Naive thymus-derived CD4-positive, alpha-beta T cell (primary cell): ENCODE measurements around the gene GPR75. TPM values are rescaled to one million over a fixed set of nuclear protein-coding genes. Genes with fewer than 3 reads are reported as not detected.
"Not testable (repeated sequence)": the region's sequence is repeated elsewhere in the genome, so short reads cannot be mapped to it uniquely, and the experiment has no call there.

ENCODE experiments used
- ATAC-seq: fragments of 150-1000 bp; cut with Tn5 transposase; 2 replicates; pipeline ENCODE4 v1.10.0; 2021; ENCODE audit warnings: mild to moderate bottlenecking, moderate library complexity
- CTCF ChIA-PET: fragments of 350-600 bp; sonication (Branson Sonifier 250); formaldehyde crosslinking; loops from one replicate; lab custom pipeline; 2021; ENCODE audit warnings: antibody characterized with exemption; lab: Charles Lee
- POLR2A ChIA-PET: fragments of 350-600 bp; sonication (Branson Sonifier 250); formaldehyde crosslinking; loops from one replicate; lab custom pipeline; 2021; ENCODE audit warnings: antibody characterized with exemption, inconsistent platforms; lab: Charles Lee
- DNase-seq, 9 donors: peaks; one replicate each; pipeline versions ENCODE4 v3.0.0 to v3.0.0-alpha.2; 2020 to 2022; ENCODE audit warnings: mixed read lengths in 1 of 9
- H3K27ac ChIP-seq: one replicate; pipeline ENCODE4 v1.7.0; 2013; ENCODE audit warnings: mild to moderate bottlenecking, low read depth, low read length, moderate library complexity
- H3K27me3 ChIP-seq, 2 donors: one replicate each; pipeline ENCODE4 v1.7.0; 2013; ENCODE audit warnings: low read length in 2 of 2, mild to moderate bottlenecking in 2 of 2, moderate library complexity in 2 of 2; ENCODE audit not compliant: control insufficient read depth in 2 of 2, insufficient read depth in 2 of 2
- H3K36me3 ChIP-seq, 3 experiments: 1 replicate in 2 of 3; 2 replicates in 1 of 3; pipeline ENCODE4 v1.7.0; 2013; ENCODE audit warnings: low read length in 3 of 3, mild to moderate bottlenecking in 3 of 3, moderate library complexity in 1 of 3; ENCODE audit not compliant: insufficient read depth in 3 of 3, control insufficient read depth in 2 of 3
- H3K4me1 ChIP-seq, 2 donors: one replicate each; pipeline ENCODE4 v1.7.0; 2013; ENCODE audit warnings: low read length in 2 of 2, mild to moderate bottlenecking in 2 of 2, moderate library complexity in 1 of 2; ENCODE audit not compliant: control insufficient read depth in 2 of 2, insufficient read depth in 2 of 2
- H3K4me3 ChIP-seq: 2 replicates; pipeline ENCODE4 v1.7.0; 2013; ENCODE audit warnings: mild to moderate bottlenecking, low read length
- H3K9me3 ChIP-seq, 3 experiments: 1 replicate in 2 of 3; 2 replicates in 1 of 3; pipeline ENCODE4 v1.7.0; 2013; ENCODE audit warnings: low read length in 3 of 3; ENCODE audit not compliant: control insufficient read depth in 2 of 3
- H3K27ac Mint-ChIP-seq, 9 donors: one replicate each; pipeline ENCODE4 v1.8.0; 2020 to 2022; ENCODE audit warnings: mixed read lengths in 9 of 9, mild to moderate bottlenecking in 8 of 9, moderate library complexity in 5 of 9, inconsistent platforms in 2 of 9
- H3K27me3 Mint-ChIP-seq, 5 donors: one replicate each; pipeline ENCODE4 v1.8.0; 2021 to 2022; ENCODE audit warnings: mixed read lengths in 5 of 5, mild to moderate bottlenecking in 1 of 5
- H3K36me3 Mint-ChIP-seq, 5 donors: one replicate each; pipeline ENCODE4 v1.8.0; 2020 to 2022; ENCODE audit warnings: mixed read lengths in 5 of 5, mild to moderate bottlenecking in 3 of 5, inconsistent platforms in 1 of 5
- H3K4me1 Mint-ChIP-seq, 7 donors: one replicate each; pipeline ENCODE4 v1.8.0; 2020 to 2022; ENCODE audit warnings: mixed read lengths in 7 of 7, mild to moderate bottlenecking in 3 of 7, inconsistent platforms in 1 of 7
- H3K4me3 Mint-ChIP-seq, 10 donors: one replicate each; pipeline ENCODE4 v1.8.0; 2020 to 2022; ENCODE audit warnings: mild to moderate bottlenecking in 10 of 10, mixed read lengths in 10 of 10, moderate library complexity in 6 of 10, inconsistent platforms in 2 of 10
- H3K9me3 Mint-ChIP-seq, 11 donors: one replicate each; pipeline ENCODE4 v1.8.0; 2020 to 2022; ENCODE audit warnings: mixed read lengths in 11 of 11, mild to moderate bottlenecking in 4 of 11, inconsistent platforms in 1 of 11, moderate library complexity in 1 of 11
- intact Hi-C, 2 donors: fragments of 100-400 bp; cut with micrococcal nuclease; formaldehyde crosslinking; loops; one replicate each; pipeline ENCODE4 v1.15.1; 2023
- polyA plus RNA-seq, 2 donors: library from polyadenylated mRNA; unstranded; fragments of 300-500 nt; fragmentation: Illumina TruSeq; gene quantifications; one replicate each; pipeline ENCODE4 v1.2.3, GENCODE V29; 2021
- total RNA-seq, 6 experiments: library from RNA in 5 of 6; stranded (reverse) in 5 of 6; gene quantifications; 1 replicate in 5 of 6; 2 replicates in 1 of 6; pipeline ENCODE4 v1.2.3 and lab custom pipeline; 2021 to 2026

Gene GPR75
- total and polyA plus RNA-seq, 7 experiments from 2014 or later, result 0.12 to 5.0 (median 3.1) TPM; not detected in 1

- Mint-ChIP-seq H3K4me3 (no peak overlapping the region), H3K27me3 (no peaks in the 10 kb centered on the region), H3K27ac (peak overlapping the region in 1 of 9 donors; percentile 10), H3K36me3 (peaks cover 0 to 16% (median 2%) of the 10 kb centered on the region in 5 donors), H3K4me1 (peaks cover 2 to 11% (median 8%) of the 10 kb centered on the region in 7 donors), H3K9me3 (peaks cover 0 to 3% (median 0%) of the 10 kb centered on the region in 11 donors)
- Histone ChIP-seq H3K4me1 (no peaks in the 10 kb centered on the region), H3K36me3 (peaks cover 0 to 3% (median 0%) of the 10 kb centered on the region in 3 experiments), H3K4me3 (no peak overlapping the region), H3K27me3 (no peaks in the 10 kb centered on the region), H3K27ac (no peak overlapping the region), H3K9me3 (no peaks in the 10 kb centered on the region)
- ChIA-PET CTCF (no interaction called here), POLR2A (no interaction called here)
- DNase-seq (no peak), ATAC-seq (no peak)
- intact Hi-C loops, result no loop called here
Observed at GRCh38 chr2:53848062-53848461, 11.7 kb downstream of the GPR75 start.

GRCh38 chr2:53843595-53843994, 16.2 kb downstream of the GPR75 start:
- ATAC-seq (no peak), DNase-seq (no peak)
- intact Hi-C loops, result no loop called here
- Mint-ChIP-seq H3K27ac (peak overlapping the region in 2 of 9 donors; percentile 41 to 53), H3K9me3 (peaks cover 0 to 6% (median 0%) of the 10 kb centered on the region in 11 donors), H3K27me3 (peaks cover 0 to 6% (median 0%) of the 10 kb centered on the region in 5 donors), H3K4me1 (peaks cover 0 to 16% (median 9%) of the 10 kb centered on the region in 7 donors), H3K4me3 (peak overlapping the region in 1 of 10 donors; percentile 44), H3K36me3 (peaks cover 0 to 14% (median 0%) of the 10 kb centered on the region in 5 donors)
- Histone ChIP-seq H3K9me3 (no peaks in the 10 kb centered on the region), H3K4me1 (no peaks in the 10 kb centered on the region), H3K27ac (no peak overlapping the region), H3K4me3 (no peak overlapping the region), H3K36me3 (no peaks in the 10 kb centered on the region), H3K27me3 (no peaks in the 10 kb centered on the region)
- ChIA-PET POLR2A (no interaction called here), CTCF (no interaction called here)

DNA sequence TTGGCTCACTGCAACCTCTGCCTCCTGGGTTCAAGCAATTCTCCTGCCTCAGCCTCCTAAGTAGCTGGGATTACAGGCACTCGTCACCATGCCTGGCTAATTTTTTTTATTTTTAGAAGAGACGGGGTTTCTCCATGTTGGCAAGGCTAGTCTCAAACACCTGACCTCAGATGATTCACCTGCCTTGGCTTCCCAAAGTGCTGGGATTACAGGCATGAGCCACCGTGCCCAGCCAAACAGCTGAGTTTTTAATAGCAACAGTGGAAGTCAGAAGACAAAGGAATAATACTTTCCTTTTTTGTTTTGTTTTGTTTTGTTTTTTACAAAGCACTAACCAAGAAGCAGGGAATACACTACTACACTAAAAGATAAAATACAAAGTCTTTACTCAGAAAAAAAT, 16.9 kb downstream of the GPR75 start:
- Histone ChIP-seq H3K9me3 (no peaks in the 10 kb centered on the region), H3K36me3 (no peaks in the 10 kb centered on the region), H3K4me1 (no peaks in the 10 kb centered on the region), H3K27ac (no peak overlapping the region), H3K27me3 (no peaks in the 10 kb centered on the region), H3K4me3 (no peak overlapping the region)
- Mint-ChIP-seq H3K4me3 (no peak overlapping the region), H3K27me3 (peaks cover 0 to 6% (median 0%) of the 10 kb centered on the region in 5 donors), H3K27ac (peak overlapping the region in 1 of 9 donors; percentile 41), H3K9me3 (peaks cover 0 to 6% (median 0%) of the 10 kb centered on the region in 11 donors), H3K4me1 (peaks cover 0 to 16% (median 9%) of the 10 kb centered on the region in 7 donors), H3K36me3 (peaks cover 0 to 9% (median 0%) of the 10 kb centered on the region in 5 donors)
- no peak for ATAC-seq
- ChIA-PET POLR2A (no interaction called here), CTCF (interaction anchor here (0.7 kb wide), 1 partner anchor 43 kb away, joined by 3 read pairs; no protein-coding TSS in a partner anchor)
- no peak for DNase-seq
- intact Hi-C loops, result no loop called here

DNA sequence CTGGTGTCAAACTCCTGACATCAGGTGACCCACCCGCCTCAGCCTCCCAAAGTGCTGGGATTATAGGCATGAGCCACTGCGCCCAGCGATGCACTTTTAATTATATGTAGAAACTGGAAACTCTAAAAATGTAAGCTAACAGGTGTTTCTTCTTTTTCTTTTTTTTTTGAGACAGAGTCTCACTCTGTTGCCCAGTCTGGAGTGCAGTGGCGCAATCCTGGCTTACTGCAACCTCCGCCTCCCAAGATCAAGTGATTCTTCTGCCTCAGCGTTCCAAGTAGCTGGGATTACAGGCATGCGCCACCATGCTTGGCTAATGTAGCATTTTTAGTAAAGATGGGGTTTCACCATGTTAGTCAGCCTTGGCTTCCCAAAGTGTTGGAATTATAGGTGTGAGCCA, 18.1 kb downstream of the GPR75 start:
- POLR2A ChIA-PET, result interaction anchor here (0.7 kb wide), 1 partner anchor 78 kb away, joined by 3 read pairs; no protein-coding TSS in a partner anchor
- H3K4me3 Mint-ChIP-seq, H3K4me1 ChIP-seq, intact Hi-C loops, H3K27ac Mint-ChIP-seq, H3K27me3 ChIP-seq, DNase-seq, H3K4me3 ChIP-seq, H3K9me3 ChIP-seq, H3K27me3 Mint-ChIP-seq, H3K9me3 Mint-ChIP-seq, H3K27ac ChIP-seq, H3K36me3 ChIP-seq, ATAC-seq, CTCF ChIA-PET: not testable (repeated sequence)
- H3K4me1 Mint-ChIP-seq, result peaks cover 0 to 16% (median 9%) of the 10 kb centered on the region in 7 donors
- peaks cover 0 to 11% (median 3%) of the 10 kb centered on the region in 5 donors for H3K36me3 Mint-ChIP-seq

DNA sequence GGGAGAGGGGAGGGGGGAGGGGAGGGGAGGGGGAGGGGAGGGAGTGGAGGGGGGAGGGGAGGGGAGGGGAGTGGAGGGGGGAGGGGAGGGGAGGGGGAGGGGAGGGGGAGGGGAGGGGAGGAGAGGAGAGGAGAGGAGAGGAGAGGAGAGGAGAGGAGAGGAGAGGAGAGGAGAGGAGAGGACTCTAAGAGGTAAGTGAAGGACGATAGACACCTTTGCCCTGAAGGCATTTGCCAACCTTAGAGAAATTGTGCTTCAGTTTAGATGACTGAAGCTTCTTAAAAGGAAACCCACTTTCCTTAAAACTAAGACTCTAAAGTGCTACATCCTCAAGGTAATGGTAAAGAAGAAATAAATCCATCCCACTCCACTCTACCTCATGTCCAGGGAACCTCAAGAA, 19.2 kb downstream of the GPR75 start:
- no peak overlapping the region for H3K4me3 ChIP-seq
- Mint-ChIP-seq H3K4me3 (no peak overlapping the region), H3K9me3 (peaks cover 0 to 6% (median 0%) of the 10 kb centered on the region in 11 donors), H3K27me3 (peaks cover 0 to 6% (median 0%) of the 10 kb centered on the region in 5 donors), H3K4me1 (peaks cover 0 to 16% (median 9%) of the 10 kb centered on the region in 7 donors), H3K27ac (no peak overlapping the region), H3K36me3 (peaks cover 0 to 17% (median 7%) of the 10 kb centered on the region in 5 donors)
- intact Hi-C loops, result no loop called here
- H3K27me3 ChIP-seq, result no peaks in the 10 kb centered on the region
- DNase-seq (no peak), ATAC-seq (no peak)
- no peaks in the 10 kb centered on the region for H3K9me3 ChIP-seq
- H3K27ac ChIP-seq, result no peak overlapping the region
- POLR2A ChIA-PET, result no interaction called here
- CTCF ChIA-PET, result no interaction called here
- no peaks in the 10 kb centered on the region for H3K36me3 ChIP-seq
- H3K4me1 ChIP-seq, result no peaks in the 10 kb centered on the region

GRCh38 chr2:53829980-53830290, 29.8 kb downstream of the GPR75 start:
- H3K4me3 ChIP-seq, H3K27me3 Mint-ChIP-seq, H3K9me3 ChIP-seq, H3K4me3 Mint-ChIP-seq, H3K27me3 ChIP-seq, H3K4me1 Mint-ChIP-seq, H3K9me3 Mint-ChIP-seq, H3K27ac Mint-ChIP-seq, H3K4me1 ChIP-seq, H3K36me3 ChIP-seq, DNase-seq, intact Hi-C loops, POLR2A ChIA-PET, H3K27ac ChIP-seq, ATAC-seq, CTCF ChIA-PET: not testable (repeated sequence)
- peaks cover 1 to 50% (median 37%) of the 10 kb centered on the region in 5 donors for H3K36me3 Mint-ChIP-seq

DNA sequence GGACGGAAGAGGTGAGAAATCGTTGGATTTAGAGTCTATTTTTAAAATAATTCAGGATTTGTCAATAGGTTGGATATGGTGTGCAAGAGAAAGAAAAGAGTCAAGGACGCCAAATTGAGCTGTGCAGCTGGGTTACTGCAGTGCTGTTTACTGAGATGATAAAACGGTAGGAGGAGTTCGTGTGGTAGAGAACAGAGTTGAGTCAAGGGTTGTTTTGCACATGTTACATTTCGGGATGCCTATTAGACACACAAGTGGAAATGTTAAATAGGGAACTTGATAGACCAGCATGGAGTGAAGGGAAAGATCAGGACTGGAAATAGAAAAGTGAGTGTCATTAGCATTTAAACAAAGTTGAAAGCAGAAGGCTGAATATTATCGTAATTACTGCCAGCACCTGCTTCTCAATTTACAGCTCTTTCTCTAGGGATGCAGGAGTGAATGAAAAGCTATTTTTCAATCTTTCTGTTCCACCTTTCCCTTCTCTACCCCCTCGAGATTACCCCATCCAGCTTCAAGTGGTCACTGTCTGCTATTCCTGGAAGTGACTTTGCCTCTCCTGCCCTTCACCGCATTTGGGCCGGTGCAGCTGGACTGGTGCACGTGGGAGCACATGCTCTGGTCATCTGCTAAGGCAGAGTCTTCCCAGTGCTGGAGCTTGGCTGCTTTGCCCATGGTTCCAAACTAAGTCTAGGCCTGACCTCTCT, 30.3 kb downstream of the GPR75 start:
- DNase-seq (no peak), ATAC-seq (no peak)
- intact Hi-C loops, result no loop called here
- Mint-ChIP-seq H3K27ac (no peak overlapping the region), H3K36me3 (peaks cover 0 to 46% (median 34%) of the 10 kb centered on the region in 5 donors), H3K9me3 (peaks cover 0 to 8% (median 2%) of the 10 kb centered on the region in 11 donors), H3K4me1 (peaks cover 0 to 2% (median 0%) of the 10 kb centered on the region in 7 donors), H3K27me3 (no peaks in the 10 kb centered on the region), H3K4me3 (no peak overlapping the region)
- H3K4me3 ChIP-seq, result no peak overlapping the region
- ChIA-PET CTCF (no interaction called here), POLR2A (no interaction called here)
- no peaks in the 10 kb centered on the region for H3K4me1 ChIP-seq
- H3K27ac ChIP-seq, result no peak overlapping the region
- H3K9me3 ChIP-seq, result no peaks in the 10 kb centered on the region
- H3K36me3 ChIP-seq, result no peaks in the 10 kb centered on the region
- no peaks in the 10 kb centered on the region for H3K27me3 ChIP-seq
